ENCODE data around the gene FEM1C.

The FEM1C gene, protein sequence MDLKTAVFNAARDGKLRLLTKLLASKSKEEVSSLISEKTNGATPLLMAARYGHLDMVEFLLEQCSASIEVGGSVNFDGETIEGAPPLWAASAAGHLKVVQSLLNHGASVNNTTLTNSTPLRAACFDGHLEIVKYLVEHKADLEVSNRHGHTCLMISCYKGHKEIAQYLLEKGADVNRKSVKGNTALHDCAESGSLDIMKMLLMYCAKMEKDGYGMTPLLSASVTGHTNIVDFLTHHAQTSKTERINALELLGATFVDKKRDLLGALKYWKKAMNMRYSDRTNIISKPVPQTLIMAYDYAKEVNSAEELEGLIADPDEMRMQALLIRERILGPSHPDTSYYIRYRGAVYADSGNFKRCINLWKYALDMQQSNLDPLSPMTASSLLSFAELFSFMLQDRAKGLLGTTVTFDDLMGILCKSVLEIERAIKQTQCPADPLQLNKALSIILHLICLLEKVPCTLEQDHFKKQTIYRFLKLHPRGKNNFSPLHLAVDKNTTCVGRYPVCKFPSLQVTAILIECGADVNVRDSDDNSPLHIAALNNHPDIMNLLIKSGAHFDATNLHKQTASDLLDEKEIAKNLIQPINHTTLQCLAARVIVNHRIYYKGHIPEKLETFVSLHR

DNA sequence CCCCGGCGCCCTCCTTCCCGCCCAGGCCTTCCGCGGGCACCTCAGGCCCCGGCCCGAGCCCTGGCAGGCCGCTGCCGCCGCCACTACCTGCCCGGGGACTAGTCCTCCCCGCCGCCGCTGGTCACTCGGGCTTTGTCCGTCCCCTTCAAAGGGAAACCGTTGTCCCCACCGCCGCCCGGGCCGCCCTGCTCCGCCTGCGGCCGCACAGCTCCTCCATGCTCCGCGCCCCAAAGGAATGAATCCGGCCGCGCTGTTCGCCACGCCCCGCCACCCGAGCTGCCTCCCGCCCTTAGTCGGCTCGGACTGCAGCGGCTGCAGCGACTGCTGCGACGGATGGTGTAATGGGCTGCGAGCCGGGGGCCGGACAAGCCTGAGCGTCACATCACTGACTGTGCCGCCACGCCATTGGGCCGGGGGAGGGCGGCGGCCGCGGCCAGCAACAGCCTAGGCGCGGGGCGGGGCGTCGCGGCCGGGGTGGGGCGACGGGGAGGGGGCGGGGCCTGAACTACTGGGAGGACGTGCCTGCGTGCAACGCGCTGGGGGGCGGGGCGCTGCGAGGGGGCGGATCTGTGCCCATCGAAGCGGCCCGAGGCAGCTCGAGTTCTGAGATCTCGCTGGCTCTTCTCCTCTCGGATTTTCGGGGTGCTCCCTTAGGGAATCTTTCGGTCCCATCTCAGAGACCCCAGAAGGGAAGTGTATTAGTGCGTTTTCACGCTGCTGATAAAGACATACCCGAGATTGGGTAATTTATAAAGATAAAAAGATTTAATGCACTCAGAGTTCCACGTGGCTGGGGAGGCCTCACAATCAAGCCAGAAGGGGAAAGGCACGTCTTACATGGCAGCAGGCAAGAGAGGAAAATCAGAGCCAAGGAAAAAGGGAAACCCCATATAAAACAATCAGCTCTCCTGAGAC, at the start of gene FEM1C:
Gene FEM1C, minus strand, starts transcription at position 340 of the 915 bp plus-strand sequence. CDS start 1,282 bp downstream, outside the sequence.
- peak; percentile 99 for ATAC-seq
- DNase-seq, result peak; percentile 99

DNA sequence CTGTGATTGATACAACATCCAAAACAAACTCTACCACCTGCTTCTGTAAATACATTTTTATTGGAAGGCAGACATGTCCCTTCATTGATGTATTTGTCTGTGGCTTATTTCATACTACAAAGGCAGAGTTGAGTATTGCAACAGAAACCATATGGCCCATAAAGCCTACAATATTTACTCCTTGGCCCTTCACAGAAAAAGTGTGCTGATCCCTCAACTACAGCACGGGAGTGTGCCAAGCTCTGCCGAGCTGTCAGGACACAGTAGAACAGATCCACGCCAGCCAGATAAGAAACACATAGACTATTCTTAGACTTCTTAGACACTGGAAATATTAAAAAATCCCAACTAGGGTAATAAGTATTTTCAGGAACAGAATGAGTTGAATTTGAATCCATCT, 44.5 kb upstream of the FEM1C start:
- ATAC-seq (no peak), DNase-seq (no peak)

DNA sequence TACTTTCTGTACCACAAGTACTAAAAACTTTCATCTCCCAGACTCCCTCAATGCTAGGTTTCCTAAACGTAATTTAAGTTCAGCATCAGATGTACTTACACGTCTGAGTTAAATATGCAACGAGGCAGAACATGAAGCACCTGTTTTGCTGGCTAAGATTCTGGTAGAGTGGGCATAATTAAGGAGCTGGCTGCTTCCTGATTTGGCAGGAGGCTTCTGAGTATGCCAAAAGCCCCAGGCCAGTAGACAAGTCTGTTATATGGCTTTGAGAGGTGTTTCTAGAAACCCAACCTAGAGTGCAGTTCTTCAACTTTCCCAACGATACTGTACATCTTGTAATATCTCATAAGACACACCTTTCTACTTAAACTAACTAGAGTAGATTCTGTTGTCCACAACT, 44.1 kb upstream of the FEM1C start:
- DNase-seq (no peak), ATAC-seq (no peak)

DNA sequence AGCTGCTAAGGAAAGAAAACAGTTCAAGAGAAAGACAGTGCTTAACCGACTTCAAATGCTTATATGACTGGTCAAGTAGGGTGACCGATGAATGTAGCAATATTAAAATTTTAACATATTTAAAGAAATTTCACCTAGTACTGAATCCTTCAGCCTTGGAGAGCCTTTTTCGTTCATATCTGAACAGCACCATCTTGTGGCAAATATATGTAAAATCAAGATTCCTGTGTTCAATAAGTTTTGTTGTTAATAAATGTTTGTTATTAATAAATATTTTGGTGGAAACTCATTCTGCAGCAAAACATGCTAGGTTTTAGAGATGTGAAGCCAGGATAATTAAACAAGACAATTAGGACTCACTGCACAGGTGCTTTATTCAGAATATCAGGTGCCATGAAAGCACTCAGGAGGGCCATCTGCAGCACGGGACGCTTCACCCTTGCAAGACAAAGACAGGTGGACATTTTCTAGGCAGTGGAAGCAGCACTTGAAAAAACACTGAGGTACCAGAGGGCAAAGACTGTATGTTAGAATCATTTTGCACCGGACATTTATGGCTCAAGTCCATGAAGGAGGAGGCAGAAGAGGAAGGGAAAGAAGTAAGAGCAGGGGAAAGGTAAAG, 42.1 kb upstream of the FEM1C start:
- ATAC-seq (no peak), DNase-seq (no peak)

DNA sequence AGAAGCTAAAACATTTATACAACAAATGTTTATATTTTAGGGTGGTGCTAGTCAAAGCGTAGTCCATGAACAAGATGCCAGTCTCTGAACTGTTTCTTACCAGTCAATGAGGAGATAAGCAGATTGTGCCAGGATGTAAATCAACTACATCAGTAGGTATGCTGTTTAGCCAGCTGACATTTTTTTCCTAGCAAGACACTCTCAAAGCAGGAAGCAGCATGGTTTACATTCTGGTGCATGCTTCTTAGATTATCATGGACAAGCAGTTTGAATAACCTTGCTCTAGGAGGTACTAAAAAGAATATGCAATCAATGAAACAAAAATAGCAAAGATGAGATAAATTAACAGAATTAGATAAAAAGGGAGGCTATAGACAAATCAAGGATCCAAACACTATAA, 40.7 kb upstream of the FEM1C start:
- DNase-seq, result no peak
- no peak for ATAC-seq

DNA sequence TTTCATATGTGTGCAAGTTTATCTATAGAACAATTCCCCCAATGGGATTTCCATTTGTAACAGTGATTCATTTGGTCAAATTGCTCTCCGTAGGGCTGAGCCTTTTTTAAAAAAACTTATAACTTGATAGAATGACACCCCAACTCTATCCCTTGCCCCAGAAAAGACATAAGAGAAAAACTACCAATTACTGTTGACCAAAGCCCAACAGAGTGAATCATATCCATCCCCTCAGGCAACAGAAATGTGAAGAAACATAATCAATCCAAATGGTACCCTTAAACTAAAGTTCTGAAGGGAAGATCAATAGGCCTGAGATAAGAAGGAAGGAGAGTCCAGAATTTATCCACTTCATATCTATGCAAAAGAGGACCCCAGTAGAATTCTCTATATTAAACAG, 39.9 kb upstream of the FEM1C start:
- ATAC-seq, result no peak
- no peak for DNase-seq

DNA sequence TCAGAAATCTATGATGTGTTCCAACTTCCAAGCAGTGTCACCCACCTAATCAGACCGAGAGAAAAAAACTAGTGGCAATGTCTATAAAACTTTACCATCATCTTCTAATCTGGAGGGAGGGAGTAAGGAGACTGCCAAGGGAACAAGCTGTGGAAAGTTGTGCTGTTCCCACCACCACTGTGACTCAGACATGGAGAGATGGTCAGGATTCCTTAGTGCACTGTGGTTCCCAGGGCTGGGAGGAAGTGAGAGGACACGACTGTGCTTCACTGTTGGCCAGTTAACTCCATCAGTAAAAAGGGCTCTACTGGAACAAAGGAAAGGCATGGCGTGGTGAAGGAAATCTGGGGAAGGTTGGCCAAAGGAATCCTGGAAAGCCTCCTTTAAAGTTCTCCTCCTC, 38.9 kb upstream of the FEM1C start:
- ATAC-seq (no peak), DNase-seq (no peak)

DNA sequence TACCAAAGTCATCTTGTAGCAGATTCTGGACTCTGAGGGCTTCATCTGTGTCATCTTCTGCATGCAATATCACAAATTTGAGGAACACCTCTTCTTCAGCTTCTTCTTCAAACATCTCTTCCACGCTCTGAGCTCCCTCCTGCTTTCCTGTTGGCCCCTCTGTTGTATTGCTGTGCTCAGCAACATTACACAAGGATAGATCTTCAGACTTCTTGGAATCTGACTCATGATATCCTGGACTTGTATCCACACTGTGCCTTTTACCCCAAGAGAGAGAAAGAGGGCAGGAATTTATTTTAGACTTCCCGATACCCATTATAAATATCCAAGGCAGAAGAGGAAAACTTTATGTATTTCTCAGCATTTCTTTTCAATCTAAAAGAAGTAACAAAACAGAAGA, 36.4 kb upstream of the FEM1C start:
- DNase-seq (no peak), ATAC-seq (no peak)

DNA sequence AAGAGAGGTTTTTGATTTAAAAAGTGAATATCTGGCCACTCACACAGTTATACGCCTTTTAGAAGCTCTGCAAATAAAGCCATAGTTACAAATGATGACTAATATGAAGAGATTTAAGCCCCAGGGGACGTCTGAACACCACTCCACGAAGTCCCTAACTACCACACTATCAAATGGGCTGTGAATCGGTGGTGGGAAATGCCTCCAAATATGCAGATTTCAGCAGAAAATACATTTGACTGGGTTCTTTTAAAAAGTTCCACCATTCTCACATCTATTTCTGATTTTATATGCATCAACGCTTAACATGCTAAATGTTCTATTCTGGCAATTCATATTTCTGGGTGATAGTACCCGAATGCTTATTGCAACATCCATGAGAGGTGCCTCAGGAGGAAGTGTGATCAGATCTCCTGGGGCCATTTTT, 35.2 kb upstream of the FEM1C start:
- ATAC-seq, result no peak
- DNase-seq, result no peak

DNA sequence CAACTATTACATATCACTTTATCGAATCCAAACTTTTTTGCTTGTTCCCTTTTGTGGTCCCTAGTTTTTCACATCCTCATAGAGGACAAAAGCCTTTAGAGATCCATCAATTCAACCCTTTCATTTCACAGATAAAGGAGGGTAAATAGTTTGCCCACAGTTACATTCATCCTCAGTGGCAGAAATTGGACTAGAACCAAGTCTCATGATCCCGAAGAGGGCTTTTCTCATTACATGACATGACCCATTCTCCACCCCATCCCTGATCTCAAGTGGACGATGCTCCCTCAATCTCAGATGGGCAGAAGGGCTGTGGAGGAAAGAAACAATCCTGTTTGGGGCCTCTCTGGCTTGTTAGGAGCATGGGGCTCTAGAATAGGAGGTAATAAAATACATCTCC, 34.6 kb upstream of the FEM1C start:
- ATAC-seq (no peak), DNase-seq (no peak)

DNA sequence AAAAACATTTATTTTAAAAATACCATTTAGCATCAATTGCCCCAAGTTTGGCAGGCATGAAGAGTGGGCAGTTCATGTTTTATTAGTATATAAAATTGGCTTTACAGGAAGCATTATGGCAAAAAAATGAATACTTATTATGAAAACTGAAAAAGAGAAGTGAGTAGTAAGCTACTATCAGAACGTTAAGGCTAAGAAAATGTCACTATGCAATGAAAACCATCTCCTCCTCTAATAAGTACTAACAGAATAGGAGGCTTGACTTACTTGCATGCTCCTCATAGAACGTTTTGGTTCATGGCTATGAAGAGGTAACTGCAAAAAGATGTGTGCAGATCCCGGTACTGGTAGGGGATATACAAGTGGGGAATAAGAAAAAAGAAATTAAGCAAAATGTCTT, 34.1 kb upstream of the FEM1C start:
- ATAC-seq (no peak), DNase-seq (no peak)

DNA sequence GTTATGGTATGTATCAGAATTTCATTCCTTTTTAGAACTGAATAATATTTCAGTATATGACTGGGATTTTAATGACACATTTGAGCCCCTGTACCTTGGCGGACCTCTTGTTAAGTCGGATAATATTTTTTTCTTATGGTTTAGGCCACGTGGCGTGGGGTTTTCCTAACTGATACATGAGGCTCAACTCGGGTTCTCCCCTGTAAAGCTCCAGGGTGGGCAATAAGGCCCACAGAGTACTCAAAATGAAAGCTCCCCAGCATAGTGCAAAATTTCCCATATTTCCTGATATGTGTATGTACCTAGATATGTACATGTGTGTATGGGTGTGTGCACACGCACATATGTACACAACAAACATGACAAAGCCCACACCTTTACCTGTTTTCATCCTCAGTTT, 33.2 kb upstream of the FEM1C start:
- ATAC-seq (no peak), DNase-seq (peak; percentile 7)

DNA sequence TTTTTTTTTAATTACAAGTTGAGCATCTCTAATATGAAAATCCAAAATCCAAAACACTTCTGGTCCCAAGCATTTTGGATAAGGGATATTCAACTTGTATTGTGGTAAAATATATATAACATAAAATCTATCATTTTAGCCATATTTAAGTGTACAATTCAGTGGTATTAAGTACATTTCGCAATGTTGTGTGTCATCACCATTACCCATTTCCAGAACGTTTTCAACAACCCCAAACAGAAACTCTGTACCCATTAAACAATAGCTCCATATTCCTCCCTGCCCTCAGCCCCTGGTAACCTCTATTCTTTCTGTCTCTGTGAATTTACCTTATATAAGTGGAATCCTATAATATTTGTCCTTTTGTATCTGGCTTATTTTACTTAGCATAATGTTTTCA, 32.8 kb upstream of the FEM1C start:
- no peak for DNase-seq

DNA sequence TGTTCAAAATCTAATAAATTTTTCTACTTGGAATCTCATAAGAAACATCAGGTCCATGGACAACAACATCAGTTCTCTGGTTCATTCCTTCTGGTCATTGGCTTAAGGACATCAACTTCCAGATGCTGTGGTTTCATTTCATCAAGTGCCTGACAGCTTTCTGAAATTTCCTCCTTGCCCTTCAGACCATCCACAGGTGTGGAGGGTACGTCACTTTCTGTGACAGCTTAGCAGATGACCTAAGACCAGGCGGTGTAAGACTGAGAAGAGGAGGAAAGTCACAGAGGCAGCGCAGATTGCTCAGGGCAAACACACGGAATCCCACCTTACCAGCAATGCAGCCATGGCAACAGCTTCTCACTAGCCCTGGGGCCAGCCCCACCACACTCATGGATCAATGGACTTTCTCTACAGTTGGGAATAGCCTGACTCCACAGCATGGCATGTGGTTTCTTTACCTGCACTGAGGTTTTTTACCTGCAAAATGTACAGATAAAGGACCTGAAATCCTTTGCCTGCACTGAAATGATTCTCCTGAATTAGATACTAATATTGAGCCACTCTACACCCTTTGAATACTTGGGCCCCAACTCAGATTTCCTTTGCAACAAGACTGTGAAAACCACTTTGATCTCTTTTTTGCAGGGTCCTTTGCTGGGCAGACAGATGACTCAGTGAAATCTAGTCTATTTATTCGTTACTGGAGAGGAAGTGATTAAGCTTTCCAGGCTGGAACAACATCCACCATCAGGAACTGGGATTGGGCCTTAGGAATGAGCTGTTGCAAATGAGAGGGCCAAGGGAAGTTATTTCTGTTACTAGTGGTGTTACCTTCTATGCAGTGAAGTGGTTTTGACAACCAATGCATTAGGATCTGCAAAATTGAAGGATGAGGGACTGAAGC, 30.8 kb upstream of the FEM1C start:
- DNase-seq (no peak), ATAC-seq (no peak)

More for the DNA sequence above, 32.8 kb upstream of the FEM1C start:
- ATAC-seq, result no peak

DNA sequence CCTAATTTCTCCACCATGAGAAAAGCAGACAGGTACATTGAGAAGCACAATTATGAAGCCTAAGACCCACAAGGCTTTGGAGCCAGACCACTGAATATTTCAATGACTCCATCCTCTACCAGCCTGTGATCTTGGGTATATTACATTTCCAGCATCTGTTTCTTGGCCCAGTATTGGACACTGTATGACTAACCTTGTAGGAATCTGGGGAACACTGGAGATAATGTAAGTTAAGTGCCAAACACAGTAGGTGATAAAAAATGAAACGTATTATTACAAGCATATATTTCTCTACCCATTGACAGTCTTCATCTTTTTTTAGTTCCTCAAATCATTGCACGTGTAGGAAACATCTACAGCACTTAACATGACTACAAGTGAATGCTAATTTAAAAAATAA, 28.6 kb upstream of the FEM1C start:
- no peak for ATAC-seq
- DNase-seq, result no peak

DNA sequence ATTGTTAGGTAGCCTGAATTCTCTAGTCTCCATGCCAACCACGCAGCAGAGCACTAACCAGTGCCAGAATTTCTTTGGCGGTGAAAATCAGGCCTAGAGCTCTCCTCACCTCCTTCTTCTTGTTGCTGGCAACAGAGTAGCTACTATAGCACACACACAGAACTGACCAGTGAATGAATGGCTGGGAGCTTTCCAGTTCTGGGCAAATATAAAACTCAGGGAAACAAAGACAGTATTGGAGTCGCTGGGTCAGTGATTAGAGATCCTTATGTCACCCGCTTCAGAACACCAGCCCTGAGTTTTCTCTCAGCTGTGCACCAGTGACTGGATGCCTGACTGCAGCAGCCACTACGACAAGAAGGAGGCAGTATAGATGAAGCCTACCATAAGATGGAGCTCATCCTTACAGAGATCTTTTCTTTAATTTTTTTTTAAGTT, 26.9 kb upstream of the FEM1C start:
- no peak for DNase-seq
- ATAC-seq, result no peak

DNA sequence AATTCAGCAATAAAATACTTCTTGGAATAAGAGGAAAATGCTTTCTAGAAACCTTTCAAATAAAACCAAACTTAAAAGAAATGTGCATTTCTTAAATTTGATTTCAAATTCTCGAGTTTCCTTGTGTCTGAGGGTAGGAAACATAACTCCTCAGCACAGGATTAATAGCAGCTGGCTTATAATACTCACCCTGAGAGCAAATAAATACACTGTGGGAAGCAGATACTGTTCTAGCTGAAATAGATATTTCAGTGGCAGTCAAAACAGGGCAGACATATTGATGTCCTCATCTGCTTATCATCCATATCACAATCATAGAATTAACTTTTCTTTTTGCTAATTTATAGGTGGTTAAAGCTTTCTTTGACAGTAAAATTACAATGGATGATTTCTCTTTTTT, 24.1 kb upstream of the FEM1C start:
- no peak for ATAC-seq
- DNase-seq, result no peak

DNA sequence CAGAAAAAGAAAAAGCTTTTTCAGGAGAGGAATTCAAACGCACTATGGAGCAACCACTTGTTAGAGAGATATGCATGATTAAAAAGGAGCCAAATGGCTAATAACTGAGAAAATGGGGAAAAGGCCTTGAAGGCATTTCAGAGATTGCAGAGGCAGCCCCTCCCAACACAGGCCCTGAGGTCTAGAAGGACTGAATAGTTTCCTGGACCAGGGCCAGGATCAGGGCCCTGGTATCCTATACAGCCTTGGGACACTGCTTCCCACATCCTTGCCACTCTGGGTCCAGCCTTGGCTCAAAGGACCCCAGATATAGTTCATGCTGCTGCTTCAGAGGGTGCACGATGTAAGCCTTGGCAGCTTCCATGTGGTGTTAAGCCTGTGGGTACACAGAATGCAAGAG, 20.7 kb upstream of the FEM1C start:
- ATAC-seq, result no peak
- DNase-seq, result no peak

DNA sequence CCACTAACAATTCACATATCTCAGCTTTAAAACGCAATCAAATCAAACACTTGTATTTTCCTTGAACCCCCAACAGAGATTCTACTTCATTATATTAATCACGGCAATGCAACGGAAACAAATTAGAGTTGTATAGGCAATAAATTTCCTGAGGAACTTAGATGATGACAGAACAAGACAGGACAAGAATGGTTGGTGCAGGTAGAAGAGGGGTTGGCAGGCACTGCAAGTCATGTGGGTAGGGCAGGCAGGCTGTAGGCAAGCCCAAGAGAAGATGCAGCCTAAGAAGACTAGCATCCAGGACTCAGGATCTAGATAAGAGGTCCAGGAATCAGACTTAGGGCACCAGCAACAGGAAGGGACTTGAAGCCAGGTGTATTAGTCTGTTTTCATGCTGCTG, 16.6 kb upstream of the FEM1C start:
- DNase-seq (no peak), ATAC-seq (no peak)

DNA sequence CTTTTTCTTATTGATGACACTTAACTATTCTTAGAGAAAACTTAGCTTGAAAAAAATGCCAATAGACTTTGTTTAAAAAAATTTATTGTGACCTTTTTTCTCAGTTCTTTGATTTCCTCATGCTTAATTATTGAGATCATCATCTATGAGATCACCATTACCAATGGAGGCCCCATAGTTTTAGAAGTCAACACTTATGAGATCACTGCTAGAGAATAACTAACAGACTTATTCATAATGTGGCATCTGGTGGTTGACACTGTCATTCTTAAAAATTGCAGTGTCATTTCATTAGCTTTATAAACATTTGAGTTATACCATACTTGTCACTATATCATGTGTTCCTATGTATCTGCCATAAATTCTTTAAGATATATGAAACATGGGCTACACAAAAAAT, 14.9 kb upstream of the FEM1C start:
- no peak for DNase-seq
- ATAC-seq, result no peak

DNA sequence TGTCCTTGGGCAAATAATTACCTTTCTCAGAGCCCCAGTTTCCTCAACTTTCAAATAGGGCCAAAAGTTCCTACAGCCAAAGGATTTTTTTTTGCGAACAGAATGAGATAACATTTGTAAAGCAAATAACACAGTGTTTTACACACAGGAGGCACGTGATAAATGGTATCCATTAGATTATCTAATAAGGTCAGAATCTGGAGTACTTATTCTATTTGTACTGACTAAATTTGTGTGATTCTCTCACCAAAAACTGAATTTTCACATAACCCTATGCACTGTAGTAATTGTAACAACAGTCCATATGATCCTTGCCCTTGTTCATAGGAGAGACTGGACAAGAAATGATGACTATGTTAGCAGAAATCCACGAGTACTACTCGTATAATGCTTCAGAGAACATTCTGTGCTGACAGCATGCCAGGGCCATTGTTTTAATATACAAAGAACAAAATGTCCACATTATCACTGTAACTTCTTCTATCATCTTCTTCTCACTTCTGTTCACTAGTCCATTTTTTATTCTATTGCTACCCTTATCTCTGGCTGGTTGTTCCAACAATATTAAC, 13.9 kb upstream of the FEM1C start:
- DNase-seq (no peak), ATAC-seq (no peak)
